ENCODE measurements around the gene SYK. TPM values are rescaled to one million over a fixed set of nuclear protein-coding genes. Genes with fewer than 3 reads are reported as not detected.

SYK gene
- under 0.01 TPM in 1 of 2 replicates, not detected in the other for total RNA-seq

DNA sequence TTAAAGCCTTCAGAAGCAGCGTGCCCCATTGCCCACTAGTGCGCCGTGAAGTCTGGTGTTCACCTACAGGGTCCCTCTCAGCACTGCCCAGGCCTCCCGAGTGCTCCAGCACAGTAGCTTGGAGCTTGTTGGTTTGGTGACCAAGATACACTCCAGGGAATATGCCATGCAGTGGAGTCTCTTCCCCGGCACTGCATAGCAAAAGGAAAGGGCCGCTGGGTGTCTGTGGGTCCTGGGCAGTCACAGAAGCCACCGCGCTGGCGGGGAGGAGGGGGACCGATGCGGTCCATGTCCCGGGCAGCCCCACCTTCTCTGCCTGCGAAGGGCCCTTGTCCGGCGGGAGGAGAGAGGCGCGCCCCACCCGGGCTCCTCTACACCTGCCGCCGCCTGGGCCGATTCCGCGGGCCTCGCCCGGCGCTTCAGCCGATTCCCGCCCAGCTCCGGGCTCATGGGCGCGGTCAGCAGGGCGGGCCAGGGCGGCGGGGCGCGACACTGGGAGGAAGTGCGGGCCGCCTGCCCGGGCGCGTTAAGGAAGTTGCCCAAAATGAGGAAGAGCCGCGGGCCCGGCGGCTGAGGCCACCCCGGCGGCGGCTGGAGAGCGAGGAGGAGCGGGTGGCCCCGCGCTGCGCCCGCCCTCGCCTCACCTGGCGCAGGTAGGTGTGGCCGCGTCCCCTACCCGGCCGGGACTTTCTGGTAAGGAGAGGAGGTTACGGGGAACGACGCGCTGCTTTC is at the start of gene SYK:
SYK (plus strand) TSS at position 579 of the 732 bp plus-strand sequence. CDS start 42,080 bp downstream, outside the sequence.

Other genes starting within 250 kb of the SYK start
- 0.14 and 0.22 TPM in 2 replicates for gene DIRAS2, start 159.0 kb upstream of the SYK start, total RNA-seq

Data from placental pericyte (primary cell).